ENCODE results near the gene MARCHF10. TPM values are rescaled to one million over a fixed set of nuclear protein-coding genes. Genes with fewer than 3 reads are reported as not detected.
A peak's percentile ranks its signal among the peaks of the same experiment; 100 is the strongest.

MARCHF10 gene
- total RNA-seq, 1 donor from 2014 or later: 0.51 TPM

DNA sequence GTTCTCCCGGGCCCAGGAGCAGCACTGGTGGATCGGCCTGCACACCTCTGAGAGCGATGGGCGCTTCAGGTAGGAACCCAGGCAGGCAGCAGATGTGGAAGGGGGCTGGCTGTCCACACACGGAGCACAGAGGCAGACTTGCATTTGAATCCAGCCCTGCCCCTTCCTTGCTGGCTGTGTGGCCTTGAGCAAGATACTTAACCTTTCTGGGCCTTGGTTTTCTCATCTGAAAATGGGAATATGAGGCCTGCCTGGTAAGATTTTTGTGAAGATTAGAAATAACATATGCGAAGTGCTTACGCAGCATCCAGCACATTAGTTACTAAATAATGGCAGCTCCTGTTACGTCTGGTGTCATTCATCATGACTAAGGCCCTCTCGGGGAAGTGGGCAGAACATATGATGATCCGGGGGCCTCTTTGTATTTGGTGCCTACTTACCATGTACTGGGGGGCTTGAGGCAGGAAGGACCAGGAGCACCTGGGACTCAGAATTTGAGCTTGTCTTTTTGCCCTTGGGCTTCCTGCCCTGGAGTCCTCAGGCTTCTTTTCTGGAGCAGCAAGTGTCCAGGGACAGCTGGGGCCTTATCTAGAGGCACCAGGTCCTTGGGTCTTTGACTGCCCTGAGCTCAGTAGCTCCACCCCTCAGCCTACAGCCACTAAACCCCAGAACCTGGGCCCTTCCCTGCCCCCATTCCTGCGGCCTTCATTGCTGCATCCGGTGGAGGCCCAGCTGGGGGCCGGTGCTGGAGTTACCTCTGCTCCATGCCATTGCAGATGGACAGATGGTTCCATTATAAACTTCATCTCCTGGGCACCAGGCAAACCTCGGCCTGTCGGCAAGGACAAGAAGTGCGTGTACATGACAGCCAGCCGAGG lies 126.8 kb downstream of the MARCHF10 start:
- Mint-ChIP-seq H3K4me3 (no peak overlapping the region), H3K4me1 (no peaks in the 10 kb centered on the region), H3K36me3 (peaks cover 22% of the 10 kb centered on the region), H3K27me3 (ENCODE audit: insufficient read depth, low read depth) (peaks cover 4% of the 10 kb centered on the region), H3K9me3 (no peaks in the 10 kb centered on the region), H3K27ac (no peak overlapping the region)
- Histone ChIP-seq H3K4me3 (no peak overlapping the region), H3K9me3 (ENCODE audit: low read depth) (no peaks in the 10 kb centered on the region), H3K36me3 (no peaks in the 10 kb centered on the region), H3K27ac (no peak overlapping the region), H3K4me1 (no peaks in the 10 kb centered on the region), H4K20me1 (ENCODE audit: low read depth) (no peaks in the 10 kb centered on the region), H3K27me3 (no peaks in the 10 kb centered on the region), H3K79me2 (ENCODE audit: low read depth) (no peaks in the 10 kb centered on the region), H2AFZ (replicated peaks) (no peak overlapping the region), H3K4me2 (no peak overlapping the region), H3K9ac (no peak overlapping the region), H3F3A (ENCODE audit: low read depth) (no peaks in the 10 kb centered on the region)
- no peak for TF ChIP-seq CTCF (IDR thresholded peaks at IDR 0.05)
- no peak for TF ChIP-seq EZH2 (IDR thresholded peaks at IDR 0.05)
- no peak for TF ChIP-seq EZH2phosphoT487 (IDR thresholded peaks at IDR 0.05)
- DNase-seq (ENCODE audit: low spot score): no peak

- DNase-seq (ENCODE audit: low spot score): no peak
- Mint-ChIP-seq H3K4me1 (no peaks in the 10 kb centered on the region), H3K27ac (no peak overlapping the region), H3K9me3 (no peaks in the 10 kb centered on the region), H3K36me3 (peaks cover 19% of the 10 kb centered on the region), H3K27me3 (ENCODE audit: insufficient read depth, low read depth) (peaks cover 4% of the 10 kb centered on the region), H3K4me3 (no peak overlapping the region)
- Histone ChIP-seq H3K4me2 (no peak overlapping the region), H2AFZ (replicated peaks) (no peak overlapping the region), H3F3A (ENCODE audit: low read depth) (no peaks in the 10 kb centered on the region), H3K9ac (no peak overlapping the region), H3K4me3 (no peak overlapping the region), H3K79me2 (ENCODE audit: low read depth) (no peaks in the 10 kb centered on the region), H3K4me1 (no peaks in the 10 kb centered on the region), H3K36me3 (no peaks in the 10 kb centered on the region), H4K20me1 (ENCODE audit: low read depth) (no peaks in the 10 kb centered on the region), H3K27ac (no peak overlapping the region), H3K27me3 (no peaks in the 10 kb centered on the region), H3K9me3 (ENCODE audit: low read depth) (no peaks in the 10 kb centered on the region)
- TF ChIP-seq EZH2 (IDR thresholded peaks at IDR 0.05): no peak
- no peak for TF ChIP-seq EZH2phosphoT487 (IDR thresholded peaks at IDR 0.05)
Measured at GRCh38 chr17:62680541-62681052, 127.5 kb downstream of the MARCHF10 start.

GRCh38 chr17:62679866-62680377 lies 128.2 kb downstream of the MARCHF10 start:
- Mint-ChIP-seq H3K36me3 (peaks cover 14% of the 10 kb centered on the region), H3K9me3 (no peaks in the 10 kb centered on the region), H3K4me3 (no peak overlapping the region), H3K27ac (peak overlapping the region; percentile 33), H3K27me3 (ENCODE audit: insufficient read depth, low read depth) (peaks cover 3% of the 10 kb centered on the region), H3K4me1 (no peaks in the 10 kb centered on the region)
- Histone ChIP-seq H3K79me2 (ENCODE audit: low read depth) (no peaks in the 10 kb centered on the region), H3K4me1 (no peaks in the 10 kb centered on the region), H4K20me1 (ENCODE audit: low read depth) (no peaks in the 10 kb centered on the region), H3K27me3 (no peaks in the 10 kb centered on the region), H3F3A (ENCODE audit: low read depth) (no peaks in the 10 kb centered on the region), H3K9ac (no peak overlapping the region), H3K36me3 (no peaks in the 10 kb centered on the region), H3K27ac (no peak overlapping the region), H3K4me2 (no peak overlapping the region), H2AFZ (replicated peaks) (no peak overlapping the region), H3K4me3 (no peak overlapping the region), H3K9me3 (ENCODE audit: low read depth) (no peaks in the 10 kb centered on the region)
- no peak for TF ChIP-seq CTCF (IDR thresholded peaks at IDR 0.05)
- TF ChIP-seq EZH2phosphoT487 (IDR thresholded peaks at IDR 0.05): no peak
- no peak for TF ChIP-seq EZH2 (IDR thresholded peaks at IDR 0.05)
- no peak for DNase-seq (ENCODE audit: low spot score)

All from neural progenitor cell (in vitro differentiated cells).